Ishikawa (cell line): ENCODE results near the gene ZFAND5.

ENCODE experiments used
- CEBPB ChIP-seq: IDR thresholded peaks from 2 replicates; pipeline ENCODE4 v1.6.1; 2012
- CREB1 ChIP-seq: IDR thresholded peaks from 2 replicates; pipeline ENCODE4 v1.6.1; 2012; ENCODE audit warnings: low read depth
- EGR1 ChIP-seq: IDR thresholded peaks from 2 replicates; pipeline ENCODE4 v1.6.1; 2012
- EP300 ChIP-seq: IDR thresholded peaks from 2 replicates; pipeline ENCODE4 v1.6.1; 2012; ENCODE audit warnings: borderline replicate concordance
- FOXM1 ChIP-seq: IDR thresholded peaks from 2 replicates; pipeline ENCODE4 v1.6.1; 2012; ENCODE audit warnings: low read depth, borderline replicate concordance
- NFIC ChIP-seq: IDR thresholded peaks from 2 replicates; pipeline ENCODE4 v1.6.1; 2012
- RAD21 ChIP-seq: IDR thresholded peaks from 2 replicates; pipeline ENCODE4 v1.6.1; 2012; ENCODE audit warnings: low read depth
- TAF1 ChIP-seq: IDR thresholded peaks from 2 replicates; pipeline ENCODE4 v1.6.1; 2012; ENCODE audit warnings: low read depth, mild to moderate bottlenecking
- TCF12 ChIP-seq: IDR thresholded peaks from 2 replicates; pipeline ENCODE4 v1.6.1; 2012; ENCODE audit warnings: low read depth
- TEAD4 ChIP-seq: IDR thresholded peaks from 2 replicates; pipeline ENCODE4 v1.6.1; 2012
- YY1 ChIP-seq: IDR thresholded peaks from 2 replicates; pipeline ENCODE4 v1.6.1; 2012; ENCODE audit warnings: low read depth
- ZBTB7A ChIP-seq: IDR thresholded peaks from 2 replicates; pipeline ENCODE4 v1.6.1; 2012; ENCODE audit warnings: low read depth
- TF ChIP-seq, protein P1 (sequence below): IDR thresholded peaks from 2 replicates; pipeline ENCODE4 v1.6.1; 2012
- TF ChIP-seq, protein P2 (sequence below): IDR thresholded peaks from 2 replicates; pipeline ENCODE4 v1.6.1; 2012
- TF ChIP-seq, protein P3 (sequence below): IDR thresholded peaks from 2 replicates; pipeline ENCODE4 v1.6.1; 2012; ENCODE audit warnings: low read depth, mild to moderate bottlenecking

Gene ZFAND5

DNA sequence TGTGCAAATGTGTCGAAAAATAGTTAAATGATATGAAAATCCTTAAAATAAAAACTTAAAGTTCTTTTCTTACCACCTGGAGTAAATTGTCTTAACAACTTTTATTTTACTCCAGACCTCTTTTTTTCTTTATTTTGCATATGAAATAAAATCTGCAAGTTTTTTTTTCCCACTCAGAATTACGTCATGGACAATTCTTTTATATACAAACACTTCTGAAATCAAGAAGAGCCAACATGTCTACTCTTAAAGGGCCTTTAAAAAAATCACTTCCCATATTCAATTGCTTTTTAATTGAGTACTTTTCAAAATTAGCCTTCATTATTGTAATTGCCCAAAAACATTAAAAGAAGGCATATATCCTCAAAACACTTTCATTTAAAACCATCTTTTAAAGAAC is 37.7 kb upstream of the ZFAND5 start:
- TF ChIP-seq FOXM1 = no peak
- TF ChIP-seq, protein P1, sequence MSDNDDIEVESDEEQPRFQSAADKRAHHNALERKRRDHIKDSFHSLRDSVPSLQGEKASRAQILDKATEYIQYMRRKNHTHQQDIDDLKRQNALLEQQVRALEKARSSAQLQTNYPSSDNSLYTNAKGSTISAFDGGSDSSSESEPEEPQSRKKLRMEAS = no peak
- no peak for TF ChIP-seq ZBTB7A
- TF ChIP-seq YY1 = no peak
- TF ChIP-seq TEAD4 = no peak
- TF ChIP-seq, protein P2, sequence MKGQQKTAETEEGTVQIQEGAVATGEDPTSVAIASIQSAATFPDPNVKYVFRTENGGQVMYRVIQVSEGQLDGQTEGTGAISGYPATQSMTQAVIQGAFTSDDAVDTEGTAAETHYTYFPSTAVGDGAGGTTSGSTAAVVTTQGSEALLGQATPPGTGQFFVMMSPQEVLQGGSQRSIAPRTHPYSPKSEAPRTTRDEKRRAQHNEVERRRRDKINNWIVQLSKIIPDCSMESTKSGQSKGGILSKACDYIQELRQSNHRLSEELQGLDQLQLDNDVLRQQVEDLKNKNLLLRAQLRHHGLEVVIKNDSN = no peak
- TF ChIP-seq NFIC = no peak
- TF ChIP-seq CEBPB = no peak
- no peak for TF ChIP-seq EP300
- no peak for TF ChIP-seq TCF12
- TF ChIP-seq TAF1 = no peak
- TF ChIP-seq EGR1 = no peak
- no peak for TF ChIP-seq CREB1
- TF ChIP-seq, protein P3, sequence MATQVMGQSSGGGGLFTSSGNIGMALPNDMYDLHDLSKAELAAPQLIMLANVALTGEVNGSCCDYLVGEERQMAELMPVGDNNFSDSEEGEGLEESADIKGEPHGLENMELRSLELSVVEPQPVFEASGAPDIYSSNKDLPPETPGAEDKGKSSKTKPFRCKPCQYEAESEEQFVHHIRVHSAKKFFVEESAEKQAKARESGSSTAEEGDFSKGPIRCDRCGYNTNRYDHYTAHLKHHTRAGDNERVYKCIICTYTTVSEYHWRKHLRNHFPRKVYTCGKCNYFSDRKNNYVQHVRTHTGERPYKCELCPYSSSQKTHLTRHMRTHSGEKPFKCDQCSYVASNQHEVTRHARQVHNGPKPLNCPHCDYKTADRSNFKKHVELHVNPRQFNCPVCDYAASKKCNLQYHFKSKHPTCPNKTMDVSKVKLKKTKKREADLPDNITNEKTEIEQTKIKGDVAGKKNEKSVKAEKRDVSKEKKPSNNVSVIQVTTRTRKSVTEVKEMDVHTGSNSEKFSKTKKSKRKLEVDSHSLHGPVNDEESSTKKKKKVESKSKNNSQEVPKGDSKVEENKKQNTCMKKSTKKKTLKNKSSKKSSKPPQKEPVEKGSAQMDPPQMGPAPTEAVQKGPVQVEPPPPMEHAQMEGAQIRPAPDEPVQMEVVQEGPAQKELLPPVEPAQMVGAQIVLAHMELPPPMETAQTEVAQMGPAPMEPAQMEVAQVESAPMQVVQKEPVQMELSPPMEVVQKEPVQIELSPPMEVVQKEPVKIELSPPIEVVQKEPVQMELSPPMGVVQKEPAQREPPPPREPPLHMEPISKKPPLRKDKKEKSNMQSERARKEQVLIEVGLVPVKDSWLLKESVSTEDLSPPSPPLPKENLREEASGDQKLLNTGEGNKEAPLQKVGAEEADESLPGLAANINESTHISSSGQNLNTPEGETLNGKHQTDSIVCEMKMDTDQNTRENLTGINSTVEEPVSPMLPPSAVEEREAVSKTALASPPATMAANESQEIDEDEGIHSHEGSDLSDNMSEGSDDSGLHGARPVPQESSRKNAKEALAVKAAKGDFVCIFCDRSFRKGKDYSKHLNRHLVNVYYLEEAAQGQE = no peak
- TF ChIP-seq RAD21 = no peak

DNA sequence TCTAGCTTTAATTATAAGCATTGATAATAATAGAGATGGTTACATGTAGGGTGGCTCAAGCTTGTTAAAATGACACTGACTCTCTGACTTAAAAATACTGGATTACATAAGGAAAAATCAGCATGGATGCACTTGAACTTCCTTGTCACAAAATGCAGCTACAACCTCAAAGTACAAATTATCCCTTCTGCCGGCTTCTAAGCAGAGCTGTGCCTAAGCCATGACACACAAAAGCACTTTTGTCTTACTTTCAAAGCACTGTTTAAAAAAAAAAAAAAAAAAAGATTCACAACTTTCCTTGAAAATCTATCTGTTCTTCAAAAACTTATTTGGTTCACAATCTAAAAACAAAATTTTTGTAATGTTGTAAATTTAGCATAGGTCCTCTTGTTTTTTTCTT is 36.4 kb upstream of the ZFAND5 start:
- TF ChIP-seq, protein P3 = no peak
- TF ChIP-seq ZBTB7A (no peak), NFIC (no peak), YY1 (no peak), FOXM1 (no peak), CREB1 (no peak), EP300 (no peak), TEAD4 (no peak), TCF12 (no peak), TAF1 (no peak), EGR1 (no peak), RAD21 (no peak)
- TF ChIP-seq, protein P2 = no peak

DNA sequence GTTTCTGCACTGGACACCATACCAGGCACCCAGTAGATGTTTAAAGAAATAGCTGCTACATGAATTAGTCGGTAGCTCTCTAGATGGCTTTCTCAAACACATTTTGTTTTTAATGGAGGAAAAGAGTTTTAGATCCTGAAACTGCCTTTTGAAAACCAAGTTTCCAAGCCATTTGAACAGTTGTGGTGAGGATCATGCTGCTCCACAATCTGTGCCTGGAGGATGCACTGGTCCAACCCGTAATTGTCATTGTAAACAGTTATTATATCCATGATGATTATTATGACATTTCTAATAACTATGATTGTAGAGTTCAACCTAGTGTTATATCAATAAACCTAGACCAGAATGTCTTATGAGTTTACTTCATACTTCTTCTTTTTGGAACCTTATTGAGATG is 35.9 kb upstream of the ZFAND5 start:
- TF ChIP-seq EGR1 (no peak), TAF1 (no peak), YY1 (no peak), TEAD4 (no peak), CEBPB (no peak), FOXM1 (no peak), TCF12 (no peak), NFIC (no peak), RAD21 (no peak), CREB1 (no peak), ZBTB7A (no peak), EP300 (no peak)
- TF ChIP-seq, protein P1 = no peak
- TF ChIP-seq, protein P2 = no peak
- TF ChIP-seq, protein P3 = no peak

DNA sequence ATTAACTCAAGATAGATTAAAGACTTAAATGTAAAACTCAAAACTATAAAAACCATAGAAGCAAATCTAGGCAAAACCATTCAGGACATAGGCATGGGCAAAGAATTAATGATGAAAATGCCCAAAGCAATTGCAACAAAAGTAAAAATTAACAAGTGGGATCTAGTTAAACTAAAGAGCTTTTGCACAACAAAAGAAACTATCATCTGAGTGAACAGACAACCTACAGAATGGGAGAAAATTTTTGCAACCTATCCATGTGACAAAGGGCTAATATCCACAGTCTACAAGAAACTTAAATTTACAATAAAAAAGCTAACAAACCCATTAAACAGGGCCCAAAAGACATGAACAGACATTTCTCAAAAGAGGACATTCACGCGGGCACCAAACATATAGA is 34.4 kb upstream of the ZFAND5 start:
- no peak for TF ChIP-seq RAD21
